H1 (cell line): ENCODE measurements around the gene TRAPPC3. TPM values are rescaled to one million over a fixed set of nuclear protein-coding genes. Genes with fewer than 3 reads are reported as not detected.

Source experiments
- CEBPB ChIP-seq: IDR thresholded peaks from 2 replicates; pipeline ENCODE4 v1.6.1; 2012; ENCODE audit warnings: low read depth, low read length
- RXRA ChIP-seq: IDR thresholded peaks from 2 replicates; pipeline ENCODE4 v1.6.1; 2011; ENCODE audit warnings: low read depth, mild to moderate bottlenecking, low read length, moderate library complexity; ENCODE audit not compliant: insufficient read depth
- TCF12 ChIP-seq: IDR thresholded peaks from 2 replicates; pipeline ENCODE4 v1.6.1; 2011; ENCODE audit warnings: low read depth, mild to moderate bottlenecking, low read length
- polyA plus RNA-seq, 7 experiments: library from polyadenylated mRNA; depleted of rRNA in 3 of 7; stranded (reverse) in 5 of 7; unstranded in 2 of 7; fragments of >200 nt in 5 of 7; fragments of 200-250 nt in 2 of 7; gene quantifications; 1 replicate in 5 of 7; 2 replicates in 1 of 7; 4 replicates in 1 of 7; pipeline versions ENCODE4 v1.2.1 to v1.2.3, GENCODE V29; 2011 to 2013; ENCODE audit warnings: missing spikeins in 2 of 7, mixed read lengths in 2 of 7
- total RNA-seq: library from RNA; stranded (reverse); fragmentation: NEBNext Ultra II Directional; extraction: Animal tissue kit (Norgen Biotek cat#: 25700); gene quantifications from 2 replicates; pipeline ENCODE4 v1.2.1, GENCODE V29; 2021
- TF ChIP-seq, protein P1 (sequence below): fragments of 300-600 bp; sonication (generic); IDR thresholded peaks from 2 replicates; pipeline ENCODE4 v1.7.1; 2012; ENCODE audit warnings: low read length, moderate library complexity, mild to moderate bottlenecking, inconsistent platforms; ENCODE audit not compliant: insufficient replicate concordance

Gene TRAPPC3
- total and polyA plus RNA-seq, 2 of the 8 experiments (the other 6 are each of a cell fraction or from before 2014, with no cell fraction given) = 47.8 to 51.0 TPM

DNA sequence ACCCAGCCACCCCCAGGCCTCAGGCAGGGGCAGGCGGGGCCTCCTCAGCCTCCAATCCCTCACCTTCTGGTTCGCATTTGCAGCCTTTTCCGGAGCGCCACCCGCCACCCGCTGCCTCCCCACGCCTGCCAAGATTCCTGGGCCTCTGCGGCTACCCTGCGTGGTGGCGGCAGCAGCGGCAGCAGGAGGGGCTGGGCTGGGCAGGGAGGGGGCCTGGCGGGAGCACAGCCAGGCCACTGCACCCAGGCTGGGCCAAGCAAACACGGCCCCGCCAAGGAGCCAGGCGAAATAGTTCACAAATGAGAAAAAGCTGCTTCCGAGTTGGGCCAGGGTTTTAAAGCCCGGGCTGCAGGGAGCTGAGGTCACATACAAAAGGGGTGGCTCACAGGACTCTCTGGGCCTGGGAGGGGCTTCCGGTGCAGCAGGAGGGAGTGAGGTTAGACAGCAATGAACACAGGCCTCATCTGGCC, 34.1 kb downstream of the TRAPPC3 start (continued):
- TF ChIP-seq, protein P1, sequence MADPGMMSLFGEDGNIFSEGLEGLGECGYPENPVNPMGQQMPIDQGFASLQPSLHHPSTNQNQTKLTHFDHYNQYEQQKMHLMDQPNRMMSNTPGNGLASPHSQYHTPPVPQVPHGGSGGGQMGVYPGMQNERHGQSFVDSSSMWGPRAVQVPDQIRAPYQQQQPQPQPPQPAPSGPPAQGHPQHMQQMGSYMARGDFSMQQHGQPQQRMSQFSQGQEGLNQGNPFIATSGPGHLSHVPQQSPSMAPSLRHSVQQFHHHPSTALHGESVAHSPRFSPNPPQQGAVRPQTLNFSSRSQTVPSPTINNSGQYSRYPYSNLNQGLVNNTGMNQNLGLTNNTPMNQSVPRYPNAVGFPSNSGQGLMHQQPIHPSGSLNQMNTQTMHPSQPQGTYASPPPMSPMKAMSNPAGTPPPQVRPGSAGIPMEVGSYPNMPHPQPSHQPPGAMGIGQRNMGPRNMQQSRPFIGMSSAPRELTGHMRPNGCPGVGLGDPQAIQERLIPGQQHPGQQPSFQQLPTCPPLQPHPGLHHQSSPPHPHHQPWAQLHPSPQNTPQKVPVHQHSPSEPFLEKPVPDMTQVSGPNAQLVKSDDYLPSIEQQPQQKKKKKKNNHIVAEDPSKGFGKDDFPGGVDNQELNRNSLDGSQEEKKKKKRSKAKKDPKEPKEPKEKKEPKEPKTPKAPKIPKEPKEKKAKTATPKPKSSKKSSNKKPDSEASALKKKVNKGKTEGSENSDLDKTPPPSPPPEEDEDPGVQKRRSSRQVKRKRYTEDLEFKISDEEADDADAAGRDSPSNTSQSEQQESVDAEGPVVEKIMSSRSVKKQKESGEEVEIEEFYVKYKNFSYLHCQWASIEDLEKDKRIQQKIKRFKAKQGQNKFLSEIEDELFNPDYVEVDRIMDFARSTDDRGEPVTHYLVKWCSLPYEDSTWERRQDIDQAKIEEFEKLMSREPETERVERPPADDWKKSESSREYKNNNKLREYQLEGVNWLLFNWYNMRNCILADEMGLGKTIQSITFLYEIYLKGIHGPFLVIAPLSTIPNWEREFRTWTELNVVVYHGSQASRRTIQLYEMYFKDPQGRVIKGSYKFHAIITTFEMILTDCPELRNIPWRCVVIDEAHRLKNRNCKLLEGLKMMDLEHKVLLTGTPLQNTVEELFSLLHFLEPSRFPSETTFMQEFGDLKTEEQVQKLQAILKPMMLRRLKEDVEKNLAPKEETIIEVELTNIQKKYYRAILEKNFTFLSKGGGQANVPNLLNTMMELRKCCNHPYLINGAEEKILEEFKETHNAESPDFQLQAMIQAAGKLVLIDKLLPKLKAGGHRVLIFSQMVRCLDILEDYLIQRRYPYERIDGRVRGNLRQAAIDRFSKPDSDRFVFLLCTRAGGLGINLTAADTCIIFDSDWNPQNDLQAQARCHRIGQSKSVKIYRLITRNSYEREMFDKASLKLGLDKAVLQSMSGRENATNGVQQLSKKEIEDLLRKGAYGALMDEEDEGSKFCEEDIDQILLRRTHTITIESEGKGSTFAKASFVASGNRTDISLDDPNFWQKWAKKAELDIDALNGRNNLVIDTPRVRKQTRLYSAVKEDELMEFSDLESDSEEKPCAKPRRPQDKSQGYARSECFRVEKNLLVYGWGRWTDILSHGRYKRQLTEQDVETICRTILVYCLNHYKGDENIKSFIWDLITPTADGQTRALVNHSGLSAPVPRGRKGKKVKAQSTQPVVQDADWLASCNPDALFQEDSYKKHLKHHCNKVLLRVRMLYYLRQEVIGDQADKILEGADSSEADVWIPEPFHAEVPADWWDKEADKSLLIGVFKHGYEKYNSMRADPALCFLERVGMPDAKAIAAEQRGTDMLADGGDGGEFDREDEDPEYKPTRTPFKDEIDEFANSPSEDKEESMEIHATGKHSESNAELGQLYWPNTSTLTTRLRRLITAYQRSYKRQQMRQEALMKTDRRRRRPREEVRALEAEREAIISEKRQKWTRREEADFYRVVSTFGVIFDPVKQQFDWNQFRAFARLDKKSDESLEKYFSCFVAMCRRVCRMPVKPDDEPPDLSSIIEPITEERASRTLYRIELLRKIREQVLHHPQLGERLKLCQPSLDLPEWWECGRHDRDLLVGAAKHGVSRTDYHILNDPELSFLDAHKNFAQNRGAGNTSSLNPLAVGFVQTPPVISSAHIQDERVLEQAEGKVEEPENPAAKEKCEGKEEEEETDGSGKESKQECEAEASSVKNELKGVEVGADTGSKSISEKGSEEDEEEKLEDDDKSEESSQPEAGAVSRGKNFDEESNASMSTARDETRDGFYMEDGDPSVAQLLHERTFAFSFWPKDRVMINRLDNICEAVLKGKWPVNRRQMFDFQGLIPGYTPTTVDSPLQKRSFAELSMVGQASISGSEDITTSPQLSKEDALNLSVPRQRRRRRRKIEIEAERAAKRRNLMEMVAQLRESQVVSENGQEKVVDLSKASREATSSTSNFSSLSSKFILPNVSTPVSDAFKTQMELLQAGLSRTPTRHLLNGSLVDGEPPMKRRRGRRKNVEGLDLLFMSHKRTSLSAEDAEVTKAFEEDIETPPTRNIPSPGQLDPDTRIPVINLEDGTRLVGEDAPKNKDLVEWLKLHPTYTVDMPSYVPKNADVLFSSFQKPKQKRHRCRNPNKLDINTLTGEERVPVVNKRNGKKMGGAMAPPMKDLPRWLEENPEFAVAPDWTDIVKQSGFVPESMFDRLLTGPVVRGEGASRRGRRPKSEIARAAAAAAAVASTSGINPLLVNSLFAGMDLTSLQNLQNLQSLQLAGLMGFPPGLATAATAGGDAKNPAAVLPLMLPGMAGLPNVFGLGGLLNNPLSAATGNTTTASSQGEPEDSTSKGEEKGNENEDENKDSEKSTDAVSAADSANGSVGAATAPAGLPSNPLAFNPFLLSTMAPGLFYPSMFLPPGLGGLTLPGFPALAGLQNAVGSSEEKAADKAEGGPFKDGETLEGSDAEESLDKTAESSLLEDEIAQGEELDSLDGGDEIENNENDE = no peak
- TF ChIP-seq TCF12 = no peak
- TF ChIP-seq RXRA = no peak
- TF ChIP-seq CEBPB = no peak
